GM23338 (cell line): ENCODE results near the gene DAGLB. TPM values are rescaled to one million over a fixed set of nuclear protein-coding genes. Genes with fewer than 3 reads are reported as not detected.
A peak's percentile ranks its signal among the peaks of the same experiment; 100 is the strongest.

ENCODE experiments used
- ATAC-seq: fragments of 200-7000 bp; cut with Tn5 transposase; 3 replicates; pipeline ENCODE4 v1.9.1; 2020
- DNase-seq: peaks from one replicate; pipeline ENCODE4 v3.0.0-alpha.2; 2015; ENCODE audit warnings: low spot score
- H2AFZ ChIP-seq: fragments of 200-600 bp; sonication (generic); 2 replicates; pipeline ENCODE4 v1.8.0; 2016; ENCODE audit warnings: antibody characterized with exemption, mild to moderate bottlenecking, moderate library complexity
- H3F3A ChIP-seq: fragments of 200-600 bp; sonication (generic); replicated peaks from 2 replicates; pipeline ENCODE4 v1.8.0; 2017; ENCODE audit warnings: antibody characterized with exemption, mixed run types, low read depth
- H3K27ac ChIP-seq: fragments of 200-600 bp; sonication (generic); 2 replicates; pipeline ENCODE4 v1.6.1; 2016; ENCODE audit warnings: low read depth
- H3K27me3 ChIP-seq: fragments of 200-600 bp; sonication (generic); 2 replicates; pipeline ENCODE4 v1.8.0; 2016; ENCODE audit warnings: mild to moderate bottlenecking, mixed run types, moderate library complexity; ENCODE audit not compliant: insufficient read depth
- H3K36me3 ChIP-seq: fragments of 200-600 bp; sonication (generic); 2 replicates; pipeline ENCODE4 v1.8.0; 2016; ENCODE audit warnings: mild to moderate bottlenecking; ENCODE audit not compliant: insufficient read depth
- H3K4me1 ChIP-seq: fragments of 200-600 bp; sonication (generic); 2 replicates; pipeline ENCODE4 v1.8.0; 2016; ENCODE audit warnings: mild to moderate bottlenecking, moderate library complexity; ENCODE audit not compliant: insufficient read depth
- H3K4me2 ChIP-seq: fragments of 200-600 bp; sonication (generic); 2 replicates; pipeline ENCODE4 v1.7.1; 2017; ENCODE audit warnings: mixed run types
- H3K4me3 ChIP-seq: fragments of 200-600 bp; sonication (generic); 2 replicates; pipeline ENCODE4 v1.6.1; 2016; ENCODE audit warnings: mixed run types
- H3K79me2 ChIP-seq: fragments of 200-600 bp; sonication (generic); replicated peaks from 2 replicates; pipeline ENCODE4 v1.8.0; 2017; ENCODE audit warnings: mild to moderate bottlenecking; ENCODE audit not compliant: insufficient read depth
- H3K9me2 ChIP-seq: fragments of 200-600 bp; sonication (generic); 2 replicates; pipeline ENCODE4 v1.8.0; 2017; ENCODE audit not compliant: insufficient read depth
- H4K20me1 ChIP-seq: fragments of 200-600 bp; sonication (generic); replicated peaks from 2 replicates; pipeline ENCODE4 v1.8.0; 2017; ENCODE audit warnings: mild to moderate bottlenecking; ENCODE audit not compliant: insufficient read depth
- H3K27ac Mint-ChIP-seq: 2 replicates; pipeline ENCODE4 v1.8.0; 2020; ENCODE audit warnings: inconsistent platforms, mild to moderate bottlenecking, moderate library complexity, mixed read lengths
- H3K27me3 Mint-ChIP-seq: 3 replicates; pipeline ENCODE4 v1.8.0; 2022; ENCODE audit warnings: low read depth, mild to moderate bottlenecking, moderate library complexity, mixed read lengths, inconsistent platforms; ENCODE audit not compliant: insufficient read depth, poor library complexity
- H3K36me3 Mint-ChIP-seq: 3 replicates; pipeline ENCODE4 v1.8.0; 2021; ENCODE audit warnings: low read depth, mild to moderate bottlenecking, inconsistent platforms, moderate library complexity, mixed read lengths
- H3K4me1 Mint-ChIP-seq: 3 replicates; pipeline ENCODE4 v1.8.0; 2020; ENCODE audit warnings: mild to moderate bottlenecking, inconsistent platforms, mixed read lengths
- H3K4me3 Mint-ChIP-seq: 3 replicates; pipeline ENCODE4 v1.8.0; 2021; ENCODE audit warnings: moderate library complexity, mild to moderate bottlenecking, inconsistent platforms, mixed read lengths
- H3K9me3 Mint-ChIP-seq: 3 replicates; pipeline ENCODE4 v1.8.0; 2020; ENCODE audit warnings: moderate library complexity, mild to moderate bottlenecking, inconsistent platforms, mixed read lengths
- EZH2phosphoT487 ChIP-seq: fragments of 200-600 bp; sonication (generic); IDR thresholded peaks from one replicate; pipeline ENCODE4 v1.8.1; 2018; ENCODE audit warnings: antibody characterized with exemption; ENCODE audit not compliant: unreplicated experiment
- NANOG ChIP-seq: IDR thresholded peaks from 2 replicates; pipeline ENCODE4 v1.6.1; 2016; ENCODE audit warnings: antibody characterized with exemption, borderline replicate concordance
- POLR2AphosphoS5 ChIP-seq: IDR thresholded peaks from 2 replicates; pipeline ENCODE4 v1.6.1; 2016; ENCODE audit warnings: antibody characterized with exemption, low read depth
- ZNF114 ChIP-seq: fragments of 250-450 bp; sonication (Bioruptor Pico); IDR thresholded peaks from 2 replicates; pipeline ENCODE4 v1.5.0; 2020; ENCODE audit warnings: mild to moderate bottlenecking, moderate library complexity
- ZNF331 ChIP-seq: fragments of 250-450 bp; sonication (Bioruptor Pico); IDR thresholded peaks from 2 replicates; pipeline ENCODE4 v1.5.0; 2020; ENCODE audit warnings: low read depth, mild to moderate bottlenecking, moderate library complexity
- polyA plus RNA-seq: library from polyadenylated mRNA; unstranded; fragments of >200 nt; fragmentation: Nextera tagmentation; extraction: Ambion mirVana; gene quantifications from 2 replicates; pipeline ENCODE4 v1.2.1, GENCODE V29; 2016
- total RNA-seq: library from RNA; depleted of rRNA; stranded (reverse); fragments of >200 nt; shearing (Covaris generic); gene quantifications from 2 replicates; pipeline ENCODE4 v1.2.3, GENCODE V29; 2014
- TF ChIP-seq, protein P1 (sequence below), 2 experiments: fragments of 200-600 bp in 1 of 2; sonication (generic) in 1 of 2; conservative IDR thresholded peaks; 2 replicates each; pipeline versions ENCODE4 v1.5.1 to v1.6.1; 2016 to 2017; ENCODE audit warnings: antibody characterized with exemption in 2 of 2, low read depth in 2 of 2, mild to moderate bottlenecking in 2 of 2, moderate library complexity in 1 of 2
- TF ChIP-seq, protein P2 (sequence below): fragments of 250-450 bp; sonication (Bioruptor Pico); IDR thresholded peaks from 2 replicates; pipeline ENCODE4 v1.5.0; 2020; ENCODE audit warnings: mild to moderate bottlenecking, moderate library complexity

DAGLB gene
- total and polyA plus RNA-seq, 2 experiments from 2014 or later: 13.8 to 26.0 TPM

DNA sequence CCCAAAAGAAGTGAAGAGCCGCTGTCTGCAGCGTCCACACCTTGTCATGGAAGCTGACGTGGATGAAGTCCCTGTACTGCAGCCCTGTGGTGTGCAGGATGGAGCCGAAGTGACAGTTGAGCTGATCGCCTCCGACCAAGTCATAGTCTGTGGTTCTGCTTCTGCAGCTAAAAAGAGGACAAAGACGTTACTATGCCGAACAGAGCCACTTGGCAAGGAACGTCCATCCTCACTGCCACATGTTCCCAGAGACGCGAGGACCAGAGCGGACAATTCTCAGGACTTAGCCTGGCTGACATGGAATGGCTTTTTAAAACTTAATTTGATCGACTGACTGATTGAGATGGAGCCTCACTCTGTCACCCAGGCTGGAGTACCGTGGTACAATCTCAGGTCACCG lies 21.8 kb downstream of the DAGLB start:
- Mint-ChIP-seq H3K9me3 (peaks cover 20% of the 10 kb centered on the region), H3K27ac (no peak overlapping the region), H3K36me3 (peaks cover 90% of the 10 kb centered on the region), H3K27me3 (peaks cover 8% of the 10 kb centered on the region), H3K4me3 (no peak overlapping the region), H3K4me1 (no peaks in the 10 kb centered on the region)
- H3K79me2 ChIP-seq: peaks cover 8% of the 10 kb centered on the region; the same call in 1 of the 2 replicates
- H3K4me3 ChIP-seq: no peak overlapping the region
- H2AFZ ChIP-seq: no peak overlapping the region
- H4K20me1 ChIP-seq: peaks cover 8% of the 10 kb centered on the region
- H3K27ac ChIP-seq: no peak overlapping the region
- peaks cover 32% of the 10 kb centered on the region for H3K36me3 ChIP-seq
- ATAC-seq (no peak), DNase-seq (no peak)
- H3K9me2 ChIP-seq: no peaks in the 10 kb centered on the region
- no peak for TF ChIP-seq ZNF331
- no peak overlapping the region for H3K4me2 ChIP-seq
- H3K27me3 ChIP-seq: no peaks in the 10 kb centered on the region
- no peaks in the 10 kb centered on the region for H3K4me1 ChIP-seq
- 0 out of 2 replicates have a peak, but pooled peaks cover 6% of the 10 kb centered on the region for H3F3A ChIP-seq

DNA sequence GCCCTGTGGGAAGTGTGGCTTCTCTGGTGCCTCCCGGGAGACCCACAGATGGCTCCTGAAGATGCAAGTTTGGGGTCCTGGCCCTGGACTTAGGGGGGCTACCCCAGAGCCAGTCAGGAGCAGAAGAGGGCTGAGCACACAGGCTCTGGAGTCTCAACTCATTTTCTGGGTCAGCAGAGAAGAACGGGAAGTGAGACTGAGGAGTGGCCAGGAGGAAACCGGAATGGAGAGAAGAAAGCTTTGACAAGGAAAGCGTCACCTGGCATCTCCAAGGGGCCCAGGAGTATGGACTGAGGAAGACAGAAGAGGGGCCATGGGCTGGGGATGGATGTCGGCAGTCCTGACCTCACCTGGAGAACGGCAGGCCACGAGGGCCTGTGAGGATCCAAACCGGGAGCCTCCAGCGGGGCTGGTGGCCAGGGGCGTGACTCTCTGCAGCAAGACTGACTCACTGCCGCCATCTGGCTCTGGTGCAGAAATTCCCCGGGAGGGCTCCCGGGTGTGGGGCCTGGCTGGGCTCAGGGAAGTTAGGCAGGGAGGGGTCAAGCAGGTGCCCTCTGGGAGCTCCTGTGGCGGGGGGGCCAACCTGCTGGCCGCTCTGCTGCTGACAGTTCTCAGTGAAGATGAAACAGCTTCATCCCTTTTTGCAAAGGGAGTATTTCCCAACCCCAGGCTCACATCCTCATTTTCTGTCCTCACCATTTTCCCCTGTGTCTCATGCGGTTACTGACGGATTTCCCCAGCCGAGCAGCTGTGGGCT lies 23.6 kb downstream of the DAGLB start:
- TF ChIP-seq EZH2phosphoT487 (no peak), NANOG (no peak)
- TF ChIP-seq, protein P1, sequence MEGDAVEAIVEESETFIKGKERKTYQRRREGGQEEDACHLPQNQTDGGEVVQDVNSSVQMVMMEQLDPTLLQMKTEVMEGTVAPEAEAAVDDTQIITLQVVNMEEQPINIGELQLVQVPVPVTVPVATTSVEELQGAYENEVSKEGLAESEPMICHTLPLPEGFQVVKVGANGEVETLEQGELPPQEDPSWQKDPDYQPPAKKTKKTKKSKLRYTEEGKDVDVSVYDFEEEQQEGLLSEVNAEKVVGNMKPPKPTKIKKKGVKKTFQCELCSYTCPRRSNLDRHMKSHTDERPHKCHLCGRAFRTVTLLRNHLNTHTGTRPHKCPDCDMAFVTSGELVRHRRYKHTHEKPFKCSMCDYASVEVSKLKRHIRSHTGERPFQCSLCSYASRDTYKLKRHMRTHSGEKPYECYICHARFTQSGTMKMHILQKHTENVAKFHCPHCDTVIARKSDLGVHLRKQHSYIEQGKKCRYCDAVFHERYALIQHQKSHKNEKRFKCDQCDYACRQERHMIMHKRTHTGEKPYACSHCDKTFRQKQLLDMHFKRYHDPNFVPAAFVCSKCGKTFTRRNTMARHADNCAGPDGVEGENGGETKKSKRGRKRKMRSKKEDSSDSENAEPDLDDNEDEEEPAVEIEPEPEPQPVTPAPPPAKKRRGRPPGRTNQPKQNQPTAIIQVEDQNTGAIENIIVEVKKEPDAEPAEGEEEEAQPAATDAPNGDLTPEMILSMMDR (conservative IDR thresholded peaks at IDR 0.05; ENCODE audit: low read depth in 2 of 2): peak in 1 of 2 experiments; percentile 39; a peak in 1 of 4 replicates
- Mint-ChIP-seq H3K36me3 (peaks cover 91% of the 10 kb centered on the region), H3K9me3 (peaks cover 31% of the 10 kb centered on the region), H3K27me3 (peaks cover 8% of the 10 kb centered on the region), H3K4me1 (no peaks in the 10 kb centered on the region), H3K4me3 (no peak overlapping the region), H3K27ac (no peak overlapping the region)
- H3K4me2 ChIP-seq: no peak overlapping the region
- H3K27ac ChIP-seq: no peak overlapping the region
- ATAC-seq (peak; percentile 63), DNase-seq (peak; percentile 32)
- H3F3A ChIP-seq: 0 out of 2 replicates have a peak, but pooled peaks cover 6% of the 10 kb centered on the region
- H4K20me1 ChIP-seq: peaks cover 5% of the 10 kb centered on the region
- H3K27me3 ChIP-seq: no peaks in the 10 kb centered on the region
- no peak overlapping the region for H3K4me3 ChIP-seq
- H3K4me1 ChIP-seq: no peaks in the 10 kb centered on the region
- H3K9me2 ChIP-seq: no peaks in the 10 kb centered on the region
- no peak overlapping the region for H2AFZ ChIP-seq
- H3K79me2 ChIP-seq: peaks cover 3% of the 10 kb centered on the region; the same call in 1 of the 2 replicates
- H3K36me3 ChIP-seq: peaks cover 39% of the 10 kb centered on the region

DNA sequence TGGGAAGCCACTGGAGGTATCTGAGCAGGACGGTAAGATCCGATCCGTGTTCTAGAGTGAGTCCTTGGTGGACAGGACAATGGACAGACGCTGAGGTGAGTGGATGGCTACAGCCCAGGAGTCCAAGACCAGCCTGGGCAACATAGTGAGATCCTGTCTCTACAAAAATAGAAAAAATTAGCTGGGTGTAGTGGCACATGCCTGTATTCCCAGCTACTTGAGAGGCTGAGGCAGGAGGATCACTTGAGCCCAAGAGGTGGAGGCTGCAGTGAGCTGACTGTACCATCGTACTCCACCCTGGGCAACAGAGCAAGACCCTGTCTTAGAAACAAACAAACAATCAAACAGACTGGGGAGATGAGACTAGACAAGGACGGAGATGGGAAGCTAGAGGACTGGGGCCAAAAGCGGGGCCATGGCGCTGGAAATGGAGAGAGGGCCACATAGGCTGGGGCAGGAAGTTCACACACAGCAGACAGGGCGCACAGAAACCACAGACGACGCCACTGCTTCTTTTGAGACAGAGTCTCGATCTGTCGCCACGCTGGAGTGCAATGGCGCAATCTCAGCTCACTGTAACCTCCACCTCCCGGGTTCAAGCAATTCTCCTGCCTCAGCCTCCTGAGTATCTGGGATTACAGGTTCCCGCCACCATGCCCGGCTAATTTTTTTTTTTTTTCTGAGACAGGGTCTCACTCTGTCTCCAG lies 24.7 kb downstream of the DAGLB start:
- H3K36me3 ChIP-seq: peaks cover 36% of the 10 kb centered on the region
- no peak overlapping the region for H2AFZ ChIP-seq
- H3K4me3 ChIP-seq: no peak overlapping the region
- peaks cover 8% of the 10 kb centered on the region for H3K27me3 Mint-ChIP-seq
- 0 out of 2 replicates have a peak, but pooled peaks cover 6% of the 10 kb centered on the region for H3F3A ChIP-seq
- DNase-seq (no peak), ATAC-seq (no peak)
- no peaks in the 10 kb centered on the region for H3K9me2 ChIP-seq
- no peaks in the 10 kb centered on the region for H3K27me3 ChIP-seq
- H3K4me2 ChIP-seq: no peak overlapping the region
- no peaks in the 10 kb centered on the region; the same call in none of the 2 replicates for H4K20me1 ChIP-seq
- H3K4me3 Mint-ChIP-seq: no peak overlapping the region
- H3K36me3 Mint-ChIP-seq: peaks cover 87% of the 10 kb centered on the region
- H3K27ac ChIP-seq: no peak overlapping the region
- no peak overlapping the region for H3K27ac Mint-ChIP-seq
- no peaks in the 10 kb centered on the region for H3K79me2 ChIP-seq
- no peaks in the 10 kb centered on the region for H3K4me1 ChIP-seq
- H3K9me3 Mint-ChIP-seq: peaks cover 31% of the 10 kb centered on the region
- no peaks in the 10 kb centered on the region for H3K4me1 Mint-ChIP-seq
- TF ChIP-seq POLR2AphosphoS5 (no peak), ZNF114 (no peak), NANOG (no peak)
- TF ChIP-seq, protein P2, sequence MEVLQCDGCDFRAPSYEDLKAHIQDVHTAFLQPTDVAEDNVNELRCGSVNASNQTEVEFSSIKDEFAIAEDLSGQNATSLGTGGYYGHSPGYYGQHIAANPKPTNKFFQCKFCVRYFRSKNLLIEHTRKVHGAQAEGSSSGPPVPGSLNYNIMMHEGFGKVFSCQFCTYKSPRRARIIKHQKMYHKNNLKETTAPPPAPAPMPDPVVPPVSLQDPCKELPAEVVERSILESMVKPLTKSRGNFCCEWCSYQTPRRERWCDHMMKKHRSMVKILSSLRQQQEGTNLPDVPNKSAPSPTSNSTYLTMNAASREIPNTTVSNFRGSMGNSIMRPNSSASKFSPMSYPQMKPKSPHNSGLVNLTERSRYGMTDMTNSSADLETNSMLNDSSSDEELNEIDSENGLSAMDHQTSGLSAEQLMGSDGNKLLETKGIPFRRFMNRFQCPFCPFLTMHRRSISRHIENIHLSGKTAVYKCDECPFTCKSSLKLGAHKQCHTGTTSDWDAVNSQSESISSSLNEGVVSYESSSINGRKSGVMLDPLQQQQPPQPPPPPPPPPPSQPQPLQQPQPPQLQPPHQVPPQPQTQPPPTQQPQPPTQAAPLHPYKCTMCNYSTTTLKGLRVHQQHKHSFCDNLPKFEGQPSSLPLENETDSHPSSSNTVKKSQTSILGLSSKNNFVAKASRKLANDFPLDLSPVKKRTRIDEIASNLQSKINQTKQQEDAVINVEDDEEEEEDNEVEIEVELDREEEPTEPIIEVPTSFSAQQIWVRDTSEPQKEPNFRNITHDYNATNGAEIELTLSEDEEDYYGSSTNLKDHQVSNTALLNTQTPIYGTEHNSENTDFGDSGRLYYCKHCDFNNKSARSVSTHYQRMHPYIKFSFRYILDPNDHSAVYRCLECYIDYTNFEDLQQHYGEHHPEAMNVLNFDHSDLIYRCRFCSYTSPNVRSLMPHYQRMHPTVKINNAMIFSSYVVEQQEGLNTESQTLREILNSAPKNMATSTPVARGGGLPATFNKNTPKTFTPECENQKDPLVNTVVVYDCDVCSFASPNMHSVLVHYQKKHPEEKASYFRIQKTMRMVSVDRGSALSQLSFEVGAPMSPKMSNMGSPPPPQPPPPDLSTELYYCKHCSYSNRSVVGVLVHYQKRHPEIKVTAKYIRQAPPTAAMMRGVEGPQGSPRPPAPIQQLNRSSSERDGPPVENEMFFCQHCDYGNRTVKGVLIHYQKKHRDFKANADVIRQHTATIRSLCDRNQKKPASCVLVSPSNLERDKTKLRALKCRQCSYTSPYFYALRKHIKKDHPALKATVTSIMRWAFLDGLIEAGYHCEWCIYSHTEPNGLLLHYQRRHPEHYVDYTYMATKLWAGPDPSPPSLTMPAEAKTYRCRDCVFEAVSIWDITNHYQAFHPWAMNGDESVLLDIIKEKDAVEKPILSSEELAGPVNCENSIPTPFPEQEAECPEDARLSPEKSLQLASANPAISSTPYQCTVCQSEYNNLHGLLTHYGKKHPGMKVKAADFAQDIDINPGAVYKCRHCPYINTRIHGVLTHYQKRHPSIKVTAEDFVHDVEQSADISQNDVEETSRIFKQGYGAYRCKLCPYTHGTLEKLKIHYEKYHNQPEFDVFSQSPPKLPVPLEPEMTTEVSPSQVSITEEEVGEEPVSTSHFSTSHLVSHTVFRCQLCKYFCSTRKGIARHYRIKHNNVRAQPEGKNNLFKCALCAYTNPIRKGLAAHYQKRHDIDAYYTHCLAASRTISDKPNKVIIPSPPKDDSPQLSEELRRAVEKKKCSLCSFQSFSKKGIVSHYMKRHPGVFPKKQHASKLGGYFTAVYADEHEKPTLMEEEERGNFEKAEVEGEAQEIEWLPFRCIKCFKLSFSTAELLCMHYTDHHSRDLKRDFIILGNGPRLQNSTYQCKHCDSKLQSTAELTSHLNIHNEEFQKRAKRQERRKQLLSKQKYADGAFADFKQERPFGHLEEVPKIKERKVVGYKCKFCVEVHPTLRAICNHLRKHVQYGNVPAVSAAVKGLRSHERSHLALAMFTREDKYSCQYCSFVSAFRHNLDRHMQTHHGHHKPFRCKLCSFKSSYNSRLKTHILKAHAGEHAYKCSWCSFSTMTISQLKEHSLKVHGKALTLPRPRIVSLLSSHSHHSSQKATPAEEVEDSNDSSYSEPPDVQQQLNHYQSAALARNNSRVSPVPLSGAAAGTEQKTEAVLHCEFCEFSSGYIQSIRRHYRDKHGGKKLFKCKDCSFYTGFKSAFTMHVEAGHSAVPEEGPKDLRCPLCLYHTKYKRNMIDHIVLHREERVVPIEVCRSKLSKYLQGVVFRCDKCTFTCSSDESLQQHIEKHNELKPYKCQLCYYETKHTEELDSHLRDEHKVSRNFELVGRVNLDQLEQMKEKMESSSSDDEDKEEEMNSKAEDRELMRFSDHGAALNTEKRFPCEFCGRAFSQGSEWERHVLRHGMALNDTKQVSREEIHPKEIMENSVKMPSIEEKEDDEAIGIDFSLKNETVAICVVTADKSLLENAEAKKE (CRISPR knock-in tag): no peak
